Mesendoderm (in vitro differentiated cells): Measurements from ENCODE around the gene SLC23A2.
"Not testable (repeated sequence)": the region's sequence is repeated elsewhere in the genome, so short reads cannot be mapped to it uniquely, and the experiment has no call there.

Source experiments
- DNase-seq: peaks from one replicate; pipeline ENCODE4 v3.0.0; 2013
- H2AK5ac ChIP-seq: 2 replicates; pipeline ENCODE4 v1.6.1; 2013; ENCODE audit warnings: low read length, inconsistent platforms
- H2BK120ac ChIP-seq: 2 replicates; pipeline ENCODE4 v1.6.1; 2013; ENCODE audit warnings: low read depth, mild to moderate bottlenecking, low read length, moderate library complexity, mixed read lengths
- H2BK15ac ChIP-seq: replicated peaks from 2 replicates; pipeline ENCODE4 v1.6.1; 2013; ENCODE audit warnings: low read depth, mild to moderate bottlenecking, moderate library complexity
- H2BK5ac ChIP-seq: 2 replicates; pipeline ENCODE4 v1.6.1; 2013; ENCODE audit warnings: low read length, inconsistent platforms
- H3K18ac ChIP-seq: 2 replicates; pipeline ENCODE4 v1.6.1; 2013; ENCODE audit warnings: mild to moderate bottlenecking, low read length, mixed read lengths
- H3K23ac ChIP-seq: one replicate; pipeline ENCODE4 v1.6.1; 2013; ENCODE audit warnings: low read length
- H3K27ac ChIP-seq: 2 replicates; pipeline ENCODE4 v1.5.1; 2013; ENCODE audit warnings: low read depth, mild to moderate bottlenecking, inconsistent platforms, low read length, moderate library complexity
- H3K27me3 ChIP-seq: 2 replicates; pipeline ENCODE4 v1.6.1; 2013; ENCODE audit warnings: low read length, control low read depth, mild to moderate bottlenecking, inconsistent platforms; ENCODE audit not compliant: insufficient read depth, poor library complexity
- H3K36me3 ChIP-seq: 2 replicates; pipeline ENCODE4 v1.6.1; 2013; ENCODE audit warnings: low read length, inconsistent platforms; ENCODE audit not compliant: control insufficient read depth, insufficient read depth
- H3K4ac ChIP-seq: one replicate; pipeline ENCODE4 v1.6.1; 2013; ENCODE audit warnings: low read depth, mild to moderate bottlenecking, low read length, moderate library complexity
- H3K4me1 ChIP-seq: 2 replicates; pipeline ENCODE4 v1.6.1; 2013; ENCODE audit warnings: low read depth, low read length, inconsistent platforms; ENCODE audit not compliant: control insufficient read depth
- H3K4me2 ChIP-seq: 2 replicates; pipeline ENCODE4 v1.6.1; 2013; ENCODE audit warnings: low read length
- H3K4me3 ChIP-seq: 2 replicates; pipeline ENCODE4 v1.5.1; 2013; ENCODE audit warnings: mild to moderate bottlenecking, low read length
- H3K56ac ChIP-seq: one replicate; pipeline ENCODE4 v1.6.1; 2013; ENCODE audit warnings: low read length
- H3K79me1 ChIP-seq: 2 replicates; pipeline ENCODE4 v1.6.1; 2013; ENCODE audit warnings: low read length, inconsistent platforms
- H3K79me2 ChIP-seq: 2 replicates; pipeline ENCODE4 v1.6.1; 2013; ENCODE audit warnings: mild to moderate bottlenecking, low read length; ENCODE audit not compliant: control insufficient read depth, insufficient read depth
- H3K9ac ChIP-seq: 2 replicates; pipeline ENCODE4 v1.6.1; 2013; ENCODE audit warnings: low read length, inconsistent platforms
- H4K5ac ChIP-seq: one replicate; pipeline ENCODE4 v1.6.1; 2013; ENCODE audit warnings: low read length
- H4K8ac ChIP-seq: one replicate; pipeline ENCODE4 v1.6.1; 2013; ENCODE audit warnings: low read depth, mild to moderate bottlenecking, control low read depth, low read length, moderate library complexity
- WGBS: extraction: QIAGEN DNeasy Blood & Tissue Kit; methylation state at CpG from one replicate; pipeline ENCODE4 v1.1.7; 2013; ENCODE audit warnings: low lambda C conversion rate, missing lambda C conversion rate; ENCODE audit not compliant: insufficient coverage; ENCODE audit errors: extremely low coverage; 5-methylcytosine and 5-hydroxymethylcytosine counted together

SLC23A2 gene

DNA sequence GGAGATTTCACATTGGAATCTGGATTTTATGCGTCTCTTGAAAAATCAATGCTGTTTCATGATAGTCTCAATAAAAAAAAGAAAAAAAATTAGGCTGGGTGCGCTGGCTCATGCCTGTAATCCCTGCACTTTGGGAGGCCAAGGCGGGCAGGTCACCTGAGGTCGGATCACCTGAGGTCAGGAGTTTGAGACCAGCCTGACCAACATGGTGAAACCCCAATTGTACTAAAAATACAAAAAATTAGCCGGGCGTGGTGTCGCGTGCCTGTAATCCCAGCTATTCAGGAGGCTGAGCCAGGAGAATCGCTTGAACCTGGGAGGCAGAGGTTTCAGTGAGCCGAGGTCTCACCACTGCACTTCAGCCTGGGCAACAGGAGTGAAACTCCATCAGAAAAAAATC is 30.4 kb upstream of the SLC23A2 start:
- not testable (repeated sequence) for H2AK5ac ChIP-seq, H3K4ac ChIP-seq, H3K4me3 ChIP-seq, H3K36me3 ChIP-seq, H3K27me3 ChIP-seq, H3K4me2 ChIP-seq, H3K27ac ChIP-seq, H4K5ac ChIP-seq, H2BK15ac ChIP-seq, H3K79me2 ChIP-seq, DNase-seq, H3K23ac ChIP-seq, H3K79me1 ChIP-seq, H3K4me1 ChIP-seq, H2BK120ac ChIP-seq, H3K18ac ChIP-seq, H3K9ac ChIP-seq, H3K56ac ChIP-seq, H2BK5ac ChIP-seq, H4K8ac ChIP-seq
- no CpG with 5 or more reads among the region's 10 CpGs for WGBS

DNA sequence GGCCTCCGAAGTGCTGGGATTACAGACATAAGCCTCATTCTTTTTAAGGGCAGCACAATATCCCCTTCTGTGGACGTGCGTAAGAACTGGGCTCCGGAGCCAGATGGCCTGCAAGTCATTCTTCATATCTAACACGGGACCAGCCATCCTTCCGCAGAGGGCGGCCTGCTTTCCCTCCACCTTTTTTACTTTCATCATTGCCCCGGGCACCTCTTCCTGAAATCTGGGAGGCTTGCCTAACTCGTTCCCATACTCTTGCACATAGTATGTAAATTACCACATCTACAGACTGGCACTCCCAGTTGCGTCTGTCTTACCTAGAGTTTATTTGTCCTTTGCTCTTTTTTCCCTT is 29.9 kb upstream of the SLC23A2 start:
- Histone ChIP-seq H2BK15ac (no peak overlapping the region), H3K56ac (no peak overlapping the region), H2AK5ac (no peak overlapping the region), H3K27ac (no peak overlapping the region), H3K23ac (no peak overlapping the region), H3K18ac (no peak overlapping the region), H4K8ac (no peak overlapping the region), H3K36me3 (no peaks in the 10 kb centered on the region), H3K4me2 (no peak overlapping the region), H4K5ac (no peak overlapping the region), H3K4me3 (no peak overlapping the region), H3K9ac (no peak overlapping the region), H3K79me1 (no peaks in the 10 kb centered on the region), H2BK120ac (no peak overlapping the region), H3K4me1 (no peaks in the 10 kb centered on the region), H3K27me3 (no peaks in the 10 kb centered on the region), H3K4ac (no peak overlapping the region), H3K79me2 (no peaks in the 10 kb centered on the region), H2BK5ac (no peak overlapping the region)
- WGBS = no CpG with 5 or more reads among the region's 10 CpGs
- peak; percentile 7 for DNase-seq

DNA sequence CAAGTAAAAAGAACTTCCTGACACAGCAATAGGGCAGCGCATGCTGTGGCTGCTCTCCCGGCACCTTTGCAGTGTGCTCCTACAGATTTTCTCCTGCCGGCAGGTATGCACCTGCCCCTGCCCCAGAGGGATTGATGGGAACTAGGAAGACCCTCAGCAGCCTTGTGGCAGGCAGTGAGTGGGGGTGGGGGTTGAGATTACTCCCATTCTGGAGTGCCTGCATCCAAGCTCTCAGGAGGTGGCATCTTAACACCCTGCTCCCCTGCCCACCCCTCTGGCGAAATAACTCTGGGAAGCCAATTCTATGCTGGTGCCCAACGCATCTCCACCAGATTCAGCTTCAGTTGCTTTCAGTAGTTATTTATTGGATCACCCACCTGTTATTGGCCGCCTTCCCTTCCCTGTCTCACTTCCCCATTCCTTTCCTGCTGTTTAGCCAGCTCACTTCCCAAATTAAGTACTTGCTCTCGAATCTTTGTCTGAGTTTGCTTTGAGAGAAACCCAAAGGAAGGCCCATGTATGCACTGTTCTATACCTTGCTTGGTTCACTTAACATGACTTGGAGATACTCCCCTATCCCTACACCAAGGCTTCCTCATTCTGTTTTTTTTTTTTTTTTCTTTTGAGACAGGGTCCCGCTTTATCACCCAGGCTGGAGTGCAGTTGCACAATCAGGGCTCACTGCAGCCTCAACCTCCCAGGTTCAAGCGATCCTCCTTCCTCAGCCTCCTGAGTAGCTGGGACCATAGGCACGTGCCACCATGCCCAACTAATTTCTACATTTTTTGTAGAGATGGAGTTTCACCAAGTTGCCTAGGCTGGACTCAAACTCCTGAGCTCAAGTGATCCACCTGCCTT is 29.3 kb upstream of the SLC23A2 start:
- no peak overlapping the region for H2AK5ac ChIP-seq
- H3K4me1 ChIP-seq = no peaks in the 10 kb centered on the region
- no peaks in the 10 kb centered on the region for H3K36me3 ChIP-seq
- no peak overlapping the region for H3K4ac ChIP-seq
- H4K8ac ChIP-seq = no peak overlapping the region
- no peak overlapping the region for H3K18ac ChIP-seq
- no peak overlapping the region for H2BK120ac ChIP-seq
- H3K79me2 ChIP-seq = no peaks in the 10 kb centered on the region
- H3K56ac ChIP-seq = no peak overlapping the region
- H3K79me1 ChIP-seq = no peaks in the 10 kb centered on the region
- no peak overlapping the region for H3K9ac ChIP-seq
- no peak overlapping the region for H2BK15ac ChIP-seq
- no peak overlapping the region for H3K4me2 ChIP-seq
- H3K23ac ChIP-seq = no peak overlapping the region
- H3K27ac ChIP-seq = no peak overlapping the region
- H3K27me3 ChIP-seq = no peaks in the 10 kb centered on the region
- no CpG with 5 or more reads among the region's 10 CpGs for WGBS
- no peak for DNase-seq
- H4K5ac ChIP-seq = no peak overlapping the region
- H2BK5ac ChIP-seq = no peak overlapping the region
- H3K4me3 ChIP-seq = no peak overlapping the region

DNA sequence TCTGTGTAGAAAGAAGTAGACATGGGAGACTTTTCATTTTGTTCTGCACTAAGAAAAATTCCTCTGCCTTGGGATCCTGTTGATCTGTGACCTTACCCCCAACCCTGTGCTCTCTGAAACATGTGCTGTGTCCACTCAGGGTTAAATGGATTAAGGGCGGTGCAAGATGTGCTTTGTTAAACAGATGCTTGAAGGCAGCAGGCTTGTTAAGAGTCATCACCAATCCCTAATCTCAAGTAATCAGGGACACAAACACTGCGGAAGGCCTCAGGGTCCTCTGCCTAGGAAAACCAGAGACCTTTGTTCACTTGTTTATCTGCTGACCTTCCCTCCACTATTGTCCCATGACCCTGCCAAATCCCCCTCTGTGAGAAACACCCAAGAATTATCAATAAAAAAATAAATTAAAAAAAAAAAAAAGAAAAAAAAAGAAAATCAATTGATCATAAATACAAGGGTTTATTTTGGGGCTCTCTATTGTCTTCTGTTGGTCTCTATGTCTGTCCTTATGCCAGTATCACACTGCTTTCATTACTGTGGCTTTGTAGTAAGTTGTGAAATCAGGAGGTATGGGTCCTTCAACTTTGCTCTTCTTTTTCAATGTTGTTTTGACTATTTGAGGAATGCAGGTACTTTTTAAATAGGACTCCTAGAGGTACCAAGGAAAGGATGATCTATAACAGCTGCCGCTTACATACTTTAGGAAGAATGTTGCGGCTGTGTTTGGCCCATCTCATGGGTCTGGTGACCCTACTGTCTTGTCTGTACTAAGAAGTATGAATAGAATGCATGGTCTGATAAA is 27.1 kb upstream of the SLC23A2 start:
- H3K79me2 ChIP-seq, H3K4me2 ChIP-seq, H3K18ac ChIP-seq, H4K8ac ChIP-seq, H2BK15ac ChIP-seq, H3K27me3 ChIP-seq, H2BK5ac ChIP-seq, H2BK120ac ChIP-seq, H3K56ac ChIP-seq, H3K9ac ChIP-seq, H3K4me1 ChIP-seq, H3K4me3 ChIP-seq, H3K79me1 ChIP-seq, H3K27ac ChIP-seq, H2AK5ac ChIP-seq, H3K36me3 ChIP-seq, H4K5ac ChIP-seq, H3K23ac ChIP-seq, H3K4ac ChIP-seq: not testable (repeated sequence)
- no CpG with 5 or more reads among the region's 4 CpGs for WGBS
- peak; percentile 38 for DNase-seq

DNA sequence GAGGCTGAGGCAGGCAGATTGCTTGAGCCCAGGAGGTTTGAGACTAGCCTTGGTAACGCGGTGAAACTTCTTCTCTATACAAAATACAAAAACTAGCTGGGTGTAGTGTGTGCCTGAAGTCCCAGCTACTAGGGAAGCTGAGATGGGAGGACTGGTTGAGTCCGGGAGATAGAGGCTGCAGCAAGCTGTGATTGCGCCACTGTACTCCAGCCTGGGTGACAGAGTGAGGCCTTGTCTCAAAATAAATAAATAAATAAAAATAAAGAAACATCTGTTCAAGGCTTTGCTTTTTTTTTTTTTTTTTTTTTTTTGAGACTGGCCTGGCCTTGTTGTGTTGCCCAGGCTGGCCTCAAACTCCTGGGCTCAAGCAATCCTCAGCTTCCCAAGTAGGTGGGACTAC is 23.7 kb upstream of the SLC23A2 start:
- H3K79me1 ChIP-seq = no peaks in the 10 kb centered on the region
- no peak overlapping the region for H2AK5ac ChIP-seq
- no peak overlapping the region for H3K56ac ChIP-seq
- H4K5ac ChIP-seq = no peak overlapping the region
- no peak overlapping the region for H2BK120ac ChIP-seq
- no peak overlapping the region for H4K8ac ChIP-seq
- WGBS = no CpG with 5 or more reads among the region's 4 CpGs
- DNase-seq = no peak
- no peak overlapping the region for H2BK15ac ChIP-seq
- no peak overlapping the region for H3K4ac ChIP-seq
- no peak overlapping the region for H3K18ac ChIP-seq
- H3K4me3 ChIP-seq = no peak overlapping the region
- H3K9ac ChIP-seq = no peak overlapping the region
- no peaks in the 10 kb centered on the region for H3K4me1 ChIP-seq
- H2BK5ac ChIP-seq = no peak overlapping the region
- H3K27me3 ChIP-seq = no peaks in the 10 kb centered on the region
- no peak overlapping the region for H3K4me2 ChIP-seq
- no peak overlapping the region for H3K27ac ChIP-seq
- H3K79me2 ChIP-seq = no peaks in the 10 kb centered on the region
- H3K36me3 ChIP-seq = no peaks in the 10 kb centered on the region
- no peak overlapping the region for H3K23ac ChIP-seq
